OCI-LY7 (cell line): ENCODE results near the gene MUC5B. TPM values are rescaled to one million over a fixed set of nuclear protein-coding genes. Genes with fewer than 3 reads are reported as not detected.

Experiments
- BruUV-seq: library from RNA; stranded (reverse); fragments of 400-500 nt; replicated peaks from 2 replicates; lab custom pipeline; 2021; lab: Mats Ljungman, UMichigan
- CTCF ChIA-PET: fragments of 300-600 bp; sonication (Branson Sonifier 250); formaldehyde crosslinking; loops from one replicate; lab custom pipeline; 2022; ENCODE audit warnings: antibody characterized with exemption; ENCODE audit not compliant: unreplicated experiment; lab: Charles Lee
- POLR2A ChIA-PET: fragments of 300-600 bp; sonication (Branson Sonifier 250); formaldehyde crosslinking; loops from one replicate; lab custom pipeline; 2022; ENCODE audit warnings: antibody characterized with exemption; lab: Charles Lee
- DNase-seq: peaks from one replicate; pipeline ENCODE4 v3.0.0-alpha.2; 2015; ENCODE audit warnings: low spot score
- H2AFZ ChIP-seq: fragments of 200-600 bp; sonication (generic), shearing (Covaris generic); 2 replicates; pipeline ENCODE4 v1.6.1; 2014; ENCODE audit warnings: mild to moderate bottlenecking, antibody characterized with exemption, low read length, moderate library complexity
- H3K27ac ChIP-seq: fragments of 200-600 bp; sonication (generic); 2 replicates; pipeline ENCODE4 v1.5.1; 2014; ENCODE audit warnings: mixed run types, low read depth, mild to moderate bottlenecking, moderate library complexity, low read length, inconsistent platforms; ENCODE audit not compliant: poor library complexity, severe bottlenecking
- H3K36me3 ChIP-seq: fragments of 200-600 bp; sonication (generic); 2 replicates; pipeline ENCODE4 v1.6.1; 2014; ENCODE audit warnings: mild to moderate bottlenecking, antibody characterized with exemption, low read length, moderate library complexity, mixed read lengths; ENCODE audit not compliant: insufficient read depth
- H3K4me1 ChIP-seq: fragments of 200-600 bp; sonication (generic); 2 replicates; pipeline ENCODE4 v1.5.1; 2014; ENCODE audit warnings: mild to moderate bottlenecking, low read length; ENCODE audit not compliant: insufficient read depth, poor library complexity, severe bottlenecking
- H3K4me2 ChIP-seq: fragments of 200-600 bp; sonication (generic); 2 replicates; pipeline ENCODE4 v1.6.1; 2014; ENCODE audit warnings: mild to moderate bottlenecking, low read length
- H3K4me3 ChIP-seq: fragments of 200-600 bp; sonication (generic); 2 replicates; pipeline ENCODE4 v1.5.1; 2014; ENCODE audit warnings: mild to moderate bottlenecking, low read depth, low read length; ENCODE audit not compliant: poor library complexity, severe bottlenecking
- H3K79me2 ChIP-seq: fragments of 200-600 bp; sonication (generic); 2 replicates; pipeline ENCODE4 v1.6.1; 2016; ENCODE audit warnings: low read depth, mild to moderate bottlenecking, low read length, moderate library complexity, mixed read lengths; ENCODE audit not compliant: insufficient read depth
- H3K9me2 ChIP-seq: fragments of 200-600 bp; sonication (generic); 2 replicates; pipeline ENCODE4 v1.6.1; 2016; ENCODE audit warnings: mild to moderate bottlenecking, low read length, mixed read lengths; ENCODE audit not compliant: insufficient read depth
- H3K9me3 ChIP-seq: fragments of 200-600 bp; sonication (generic); 2 replicates; pipeline ENCODE4 v1.6.1; 2014; ENCODE audit warnings: mild to moderate bottlenecking, mixed run types, low read length, mixed read lengths
- H4K20me1 ChIP-seq: fragments of 200-600 bp; sonication (generic); 2 replicates; pipeline ENCODE4 v1.6.1; 2014; ENCODE audit warnings: mild to moderate bottlenecking, antibody characterized with exemption, low read length, moderate library complexity, mixed read lengths; ENCODE audit not compliant: insufficient read depth
- EZH2phosphoT487 ChIP-seq: fragments of 200-600 bp; sonication (generic); IDR thresholded peaks from 2 replicates; pipeline ENCODE4 v1.6.1; 2018; ENCODE audit warnings: low read depth, borderline replicate concordance, mild to moderate bottlenecking, mixed run types, antibody characterized with exemption, low read length, moderate library complexity, mixed read lengths
- intact Hi-C: fragments of 100-400 bp; cut with micrococcal nuclease; formaldehyde crosslinking; loops from one replicate; pipeline ENCODE4 v1.10.0; 2022; ENCODE audit not compliant: unreplicated experiment
- total RNA-seq, 2 experiments: library from RNA; depleted of rRNA in 1 of 2; stranded (reverse); fragments of >200 nt in 1 of 2; shearing (Covaris generic) in 1 of 2; gene quantifications; 2 replicates each; pipeline ENCODE4 v1.2.3, GENCODE V29; 2014 to 2022
- TF ChIP-seq, protein P1 (sequence below): fragments of 200-600 bp; sonication (generic); conservative IDR thresholded peaks from 2 replicates; pipeline ENCODE4 v1.5.1; 2014; ENCODE audit warnings: mild to moderate bottlenecking, antibody characterized with exemption, low read length, moderate library complexity, mixed read lengths

The MUC5B gene
- total RNA-seq, 2 experiments from 2014 or later = under 0.01 TPM; not detected in 1

DNA sequence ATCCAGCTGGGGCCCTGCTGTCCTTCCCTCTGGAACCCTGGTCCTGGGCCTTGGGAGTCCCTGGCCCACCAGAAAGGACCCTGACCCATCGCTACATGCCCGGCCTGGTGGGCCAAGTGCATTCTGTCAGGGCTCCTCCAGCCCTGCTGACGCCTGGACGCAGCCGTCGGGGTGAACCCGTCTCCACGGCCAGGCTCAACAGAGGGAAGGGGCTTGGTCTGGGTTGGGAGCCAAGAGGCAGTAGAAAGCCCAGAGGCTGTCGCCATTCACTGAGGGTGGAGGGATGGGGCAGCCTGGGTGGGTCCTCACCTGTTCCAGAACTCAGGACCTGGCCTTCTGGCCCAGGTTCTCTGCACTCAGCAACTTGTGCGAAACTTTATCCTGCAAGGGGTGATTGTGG, 47.6 kb downstream of the MUC5B start:
- intact Hi-C loops = no loop called here
- TF ChIP-seq EZH2phosphoT487 = no peak
- TF ChIP-seq, protein P1, sequence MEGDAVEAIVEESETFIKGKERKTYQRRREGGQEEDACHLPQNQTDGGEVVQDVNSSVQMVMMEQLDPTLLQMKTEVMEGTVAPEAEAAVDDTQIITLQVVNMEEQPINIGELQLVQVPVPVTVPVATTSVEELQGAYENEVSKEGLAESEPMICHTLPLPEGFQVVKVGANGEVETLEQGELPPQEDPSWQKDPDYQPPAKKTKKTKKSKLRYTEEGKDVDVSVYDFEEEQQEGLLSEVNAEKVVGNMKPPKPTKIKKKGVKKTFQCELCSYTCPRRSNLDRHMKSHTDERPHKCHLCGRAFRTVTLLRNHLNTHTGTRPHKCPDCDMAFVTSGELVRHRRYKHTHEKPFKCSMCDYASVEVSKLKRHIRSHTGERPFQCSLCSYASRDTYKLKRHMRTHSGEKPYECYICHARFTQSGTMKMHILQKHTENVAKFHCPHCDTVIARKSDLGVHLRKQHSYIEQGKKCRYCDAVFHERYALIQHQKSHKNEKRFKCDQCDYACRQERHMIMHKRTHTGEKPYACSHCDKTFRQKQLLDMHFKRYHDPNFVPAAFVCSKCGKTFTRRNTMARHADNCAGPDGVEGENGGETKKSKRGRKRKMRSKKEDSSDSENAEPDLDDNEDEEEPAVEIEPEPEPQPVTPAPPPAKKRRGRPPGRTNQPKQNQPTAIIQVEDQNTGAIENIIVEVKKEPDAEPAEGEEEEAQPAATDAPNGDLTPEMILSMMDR = no peak
- no TSS peak for BruUV-seq

DNA sequence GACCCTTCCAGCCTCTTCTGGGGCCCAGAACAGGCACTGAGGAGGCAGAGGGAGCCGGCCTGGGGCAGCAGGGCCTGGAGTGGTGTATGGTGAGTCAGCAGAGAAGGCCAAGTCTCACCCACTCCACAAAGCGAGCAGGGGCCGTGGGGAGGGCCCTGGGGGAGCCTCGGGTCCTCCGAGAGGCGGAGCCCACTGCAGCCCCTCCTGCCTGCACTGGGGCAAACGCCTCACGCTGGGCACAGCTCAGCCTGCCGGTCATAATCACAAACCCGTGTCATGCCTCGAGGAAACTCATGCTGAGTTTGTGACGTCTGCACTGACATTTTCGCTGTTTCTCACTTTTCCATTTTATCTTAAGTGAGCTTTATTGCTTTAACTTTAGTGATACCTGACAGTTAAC, 48.1 kb downstream of the MUC5B start:
- Histone ChIP-seq H3K27ac (no peak overlapping the region), H3K79me2 (no peaks in the 10 kb centered on the region), H2AFZ (no peak overlapping the region), H4K20me1 (no peaks in the 10 kb centered on the region), H3K4me3 (no peak overlapping the region), H3K9me2 (no peaks in the 10 kb centered on the region), H3K9me3 (no peaks in the 10 kb centered on the region), H3K4me1 (no peaks in the 10 kb centered on the region), H3K36me3 (no peaks in the 10 kb centered on the region), H3K4me2 (no peak overlapping the region)
- ChIA-PET POLR2A (no interaction called here), CTCF (no interaction called here)
- DNase-seq = no peak
- TF ChIP-seq, protein P1 = no peak
- no peak for TF ChIP-seq EZH2phosphoT487
- no TSS peak for BruUV-seq
- intact Hi-C loops = no loop called here

More for the DNA sequence above, 47.6 kb downstream of the MUC5B start:
- POLR2A ChIA-PET = no interaction called here
- Histone ChIP-seq H3K9me3 (no peaks in the 10 kb centered on the region), H3K4me2 (no peak overlapping the region), H3K9me2 (no peaks in the 10 kb centered on the region), H3K4me3 (no peak overlapping the region), H3K4me1 (no peaks in the 10 kb centered on the region), H4K20me1 (no peaks in the 10 kb centered on the region), H3K79me2 (no peaks in the 10 kb centered on the region), H3K27ac (no peak overlapping the region), H2AFZ (no peak overlapping the region), H3K36me3 (no peaks in the 10 kb centered on the region)
- CTCF ChIA-PET = no interaction called here
- no peak for DNase-seq

DNA sequence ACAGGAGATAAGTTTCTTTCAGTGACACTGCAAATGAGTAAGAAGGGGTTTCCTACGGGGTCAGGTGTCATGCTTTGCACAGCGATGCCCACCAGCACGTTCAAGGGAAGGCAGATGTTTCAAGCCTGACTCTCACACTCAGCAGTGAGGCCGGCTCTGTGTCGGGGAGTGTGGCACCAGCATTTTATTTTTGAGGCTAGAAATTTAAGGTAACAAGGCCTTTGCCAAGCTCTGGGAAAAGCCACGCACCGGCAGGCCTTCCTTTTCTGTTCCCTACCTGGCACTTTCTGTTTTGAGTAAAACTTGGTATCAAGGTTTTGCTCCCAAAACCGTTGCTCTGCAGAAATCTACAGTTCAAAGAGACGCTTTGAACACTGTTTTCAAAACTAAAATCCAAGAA, 48.5 kb downstream of the MUC5B start:
- intact Hi-C loops = no loop called here
- no peak for DNase-seq
- Histone ChIP-seq H4K20me1 (no peaks in the 10 kb centered on the region), H2AFZ (no peak overlapping the region), H3K9me3 (no peaks in the 10 kb centered on the region), H3K4me3 (no peak overlapping the region), H3K4me2 (no peak overlapping the region), H3K36me3 (no peaks in the 10 kb centered on the region), H3K79me2 (no peaks in the 10 kb centered on the region), H3K4me1 (no peaks in the 10 kb centered on the region), H3K27ac (no peak overlapping the region), H3K9me2 (no peaks in the 10 kb centered on the region)
- CTCF ChIA-PET = no interaction called here
- TF ChIP-seq, protein P1 = no peak
- no peak for TF ChIP-seq EZH2phosphoT487
- POLR2A ChIA-PET = no interaction called here
- no TSS peak for BruUV-seq
